NCI-H2196 treated with DMSO at 0.1 percent for 48 hours (cell line): Measurements from ENCODE around the gene BIN1.
"Not testable (repeated sequence)": the region's sequence is repeated elsewhere in the genome, so short reads cannot be mapped to it uniquely, and the experiment has no call there.

ENCODE experiments used
- DNase-seq: peaks from one replicate; lab custom pipeline; 2025; ENCODE audit not compliant: unreplicated experiment; lab: John Stamatoyannopoulos, UW

Gene BIN1

DNA sequence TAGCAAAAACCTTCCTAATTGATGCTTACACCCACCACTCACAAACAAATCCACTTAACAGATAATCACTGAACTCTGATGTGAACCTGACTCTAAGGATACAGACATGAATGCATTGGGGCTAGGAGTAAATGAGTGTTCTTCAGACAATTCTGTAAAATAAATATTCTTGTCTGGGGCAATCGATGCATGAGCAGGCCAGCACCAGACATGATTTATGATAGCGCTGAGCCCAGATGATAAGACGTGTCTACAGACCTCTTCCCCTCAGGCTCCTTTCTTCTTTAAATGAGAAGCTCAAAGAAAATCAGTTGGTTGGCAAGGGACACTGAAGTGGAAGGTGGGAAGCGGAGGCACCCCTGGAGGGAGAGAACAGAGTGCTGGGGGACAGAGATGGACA, 27.3 kb upstream of the BIN1 start:
- no peak for DNase-seq

DNA sequence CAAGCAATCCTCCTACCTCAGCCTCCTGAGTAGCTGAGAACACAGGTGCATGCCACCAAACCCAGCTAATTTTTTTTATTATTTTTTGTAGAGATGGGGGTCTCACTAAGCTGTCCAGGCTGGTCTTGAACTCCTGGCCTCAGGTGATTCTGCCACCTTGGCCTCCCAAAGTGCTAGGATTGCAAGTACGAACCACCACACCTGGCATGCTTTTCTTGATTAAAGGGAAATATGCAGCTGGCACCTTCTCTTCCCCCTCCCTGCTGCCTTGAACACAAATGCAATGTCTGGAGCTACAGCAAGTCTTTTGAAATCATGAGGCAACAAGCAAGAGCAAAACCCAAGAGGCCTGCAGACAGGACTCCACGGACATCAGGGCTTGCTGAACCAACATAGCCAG, 26.8 kb upstream of the BIN1 start:
- DNase-seq = no peak

GRCh38 chr2:127130421-127130820, 23.5 kb upstream of the BIN1 start:
- no peak for DNase-seq

DNA sequence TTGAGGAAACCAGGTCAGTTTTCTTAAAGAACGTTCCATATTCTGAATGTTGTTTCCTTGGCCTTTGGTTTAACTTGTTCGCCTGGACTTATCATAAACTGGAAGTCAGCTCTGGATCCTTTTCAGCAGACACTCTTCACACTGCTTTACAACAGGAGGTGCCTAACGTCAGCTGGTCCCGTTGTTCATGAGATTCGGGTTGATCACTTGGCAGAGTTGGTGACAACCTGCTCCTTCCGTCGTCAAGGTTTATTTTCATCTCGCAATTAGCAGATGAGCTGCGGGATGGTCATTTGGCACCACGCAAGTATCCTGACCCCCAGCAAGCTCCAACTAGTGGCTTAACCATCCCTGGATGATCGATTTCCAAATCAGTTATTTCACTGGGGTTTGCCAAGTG, 23.0 kb upstream of the BIN1 start:
- no peak for DNase-seq

DNA sequence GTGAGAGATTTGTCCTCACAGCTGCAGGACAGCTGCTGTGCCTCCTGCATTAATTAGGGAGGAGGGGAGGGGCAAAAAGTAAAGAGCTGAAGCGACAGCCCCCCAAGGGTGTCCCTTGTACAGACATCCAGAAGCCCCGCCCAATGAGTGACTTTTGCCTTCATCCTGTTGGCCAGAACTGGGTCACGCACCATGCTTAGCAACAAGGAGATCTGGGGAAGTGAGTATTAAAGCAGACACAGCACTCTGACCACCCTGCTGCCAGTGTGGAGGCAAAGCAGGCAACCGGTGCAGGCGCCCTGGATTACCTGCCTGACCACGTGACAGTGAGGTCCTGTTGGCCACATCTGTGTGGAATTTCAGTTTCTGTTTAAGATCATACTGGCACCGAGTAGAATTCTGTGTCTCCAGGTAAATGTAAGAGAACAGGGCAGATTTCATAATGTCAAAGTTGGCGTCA, 21.5 kb upstream of the BIN1 start:
- peak; percentile 74 for DNase-seq

DNA sequence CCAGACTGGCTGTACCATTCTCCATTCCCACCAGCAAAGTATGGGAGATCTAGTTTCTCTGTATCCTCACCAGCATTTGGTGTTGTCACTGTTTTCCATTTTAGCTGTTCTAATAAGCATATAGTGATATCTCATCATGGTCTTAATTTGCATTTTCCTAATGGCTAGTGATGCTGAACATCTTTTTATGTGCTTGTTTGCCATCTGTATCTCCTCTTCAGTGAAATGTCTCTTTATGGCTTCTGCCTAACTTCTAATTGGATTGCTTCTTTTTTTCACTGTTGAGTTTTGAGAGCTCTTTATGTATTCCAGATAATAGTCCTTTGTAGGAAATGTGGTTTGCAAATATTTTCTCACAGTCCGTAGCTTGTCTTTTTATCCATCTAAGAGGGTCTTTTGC, 18.9 kb upstream of the BIN1 start:
- no peak for DNase-seq

- DNase-seq = no peak
Observed at GRCh38 chr2:127124426-127124825, 17.5 kb upstream of the BIN1 start.

GRCh38 chr2:127122361-127123027, 15.5 kb upstream of the BIN1 start:
- DNase-seq = no peak

GRCh38 chr2:127121776-127122176, 14.8 kb upstream of the BIN1 start:
- DNase-seq = no peak

- no peak for DNase-seq
Observed at GRCh38 chr2:127121353-127121752, 14.4 kb upstream of the BIN1 start.

GRCh38 chr2:127120408-127120807, 13.5 kb upstream of the BIN1 start:
- DNase-seq = not testable (repeated sequence)

- DNase-seq = no peak
Observed at GRCh38 chr2:127118467-127118866, 11.5 kb upstream of the BIN1 start.

GRCh38 chr2:127118038-127118437, 11.1 kb upstream of the BIN1 start:
- DNase-seq = no peak

DNA sequence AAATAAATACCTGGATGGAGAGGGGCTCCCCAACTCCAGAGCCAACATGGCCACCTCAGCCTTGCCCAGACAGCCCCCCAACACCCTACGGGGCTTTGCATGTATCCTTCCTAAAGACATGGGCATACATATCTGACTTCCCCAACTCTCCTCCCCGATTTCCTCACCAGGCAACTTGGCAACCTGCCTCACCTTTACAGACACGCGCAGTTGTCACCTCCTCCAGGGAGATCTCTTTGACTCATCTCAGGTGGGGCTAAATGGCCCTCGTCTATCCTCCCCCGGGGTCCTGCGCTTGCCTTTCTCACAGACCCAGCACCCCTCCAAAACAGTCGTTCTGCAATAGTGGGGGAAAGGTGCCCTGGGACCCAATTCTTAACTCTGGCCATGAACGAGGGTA, 10.6 kb upstream of the BIN1 start:
- no peak for DNase-seq

DNA sequence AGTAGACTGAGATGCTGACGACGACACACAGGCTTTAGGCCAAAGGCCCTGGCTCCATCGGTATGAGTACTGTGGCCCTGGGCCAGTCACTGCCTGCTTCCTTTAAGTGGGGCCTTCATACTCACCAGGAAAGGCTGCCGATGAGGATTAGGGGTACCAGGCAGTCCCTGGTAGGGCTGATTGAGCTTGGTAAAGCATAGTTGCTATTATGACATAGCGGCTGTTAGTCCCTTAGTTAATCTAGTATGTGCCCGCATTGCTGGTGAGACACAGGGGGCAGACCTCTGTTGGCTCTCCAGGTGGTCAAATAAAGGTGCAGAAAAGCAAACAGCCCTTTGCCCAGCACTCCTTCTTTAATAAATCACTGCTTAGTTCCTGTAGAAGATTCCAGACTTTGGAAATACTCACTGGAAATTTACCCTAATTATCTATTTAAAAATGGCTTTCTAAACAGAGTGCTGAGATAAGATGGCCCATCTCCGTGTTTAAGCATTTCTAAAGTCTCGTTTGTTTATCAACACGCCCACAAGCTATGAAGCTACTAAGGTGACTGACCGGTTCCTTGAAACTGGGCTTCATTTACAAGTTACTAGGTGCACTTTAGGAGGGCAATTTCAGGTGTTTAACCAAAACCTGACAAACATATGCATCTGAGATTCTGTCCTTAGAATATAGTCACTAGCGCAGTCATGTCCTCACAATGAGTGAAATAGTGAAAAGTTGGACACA, 8.7 kb upstream of the BIN1 start:
- no peak for DNase-seq

DNA sequence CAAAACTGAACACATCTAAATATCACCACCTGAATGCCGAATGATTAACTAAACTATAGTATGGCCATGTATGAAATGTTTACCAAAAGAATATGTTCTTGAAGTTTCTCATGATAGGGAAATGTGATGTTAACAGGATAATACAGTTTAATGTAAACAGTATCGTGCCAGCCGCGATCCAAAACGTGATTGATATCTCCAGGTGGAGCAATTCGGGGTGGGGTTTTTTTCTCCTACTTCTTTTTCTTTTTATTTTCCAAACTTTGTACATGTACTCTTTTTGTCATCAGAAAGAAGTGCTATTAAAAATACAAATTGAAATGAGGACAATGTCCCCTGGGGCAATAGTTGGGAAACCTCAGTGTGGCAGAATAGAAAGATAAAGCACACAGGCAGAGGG, 4.0 kb upstream of the BIN1 start:
- DNase-seq = no peak

- no peak for DNase-seq
Observed at GRCh38 chr2:127108090-127108523, 1.2 kb upstream of the BIN1 start.

GRCh38 chr2:127107622-127107999, 657 bp upstream of the BIN1 start:
- DNase-seq = no peak

DNA sequence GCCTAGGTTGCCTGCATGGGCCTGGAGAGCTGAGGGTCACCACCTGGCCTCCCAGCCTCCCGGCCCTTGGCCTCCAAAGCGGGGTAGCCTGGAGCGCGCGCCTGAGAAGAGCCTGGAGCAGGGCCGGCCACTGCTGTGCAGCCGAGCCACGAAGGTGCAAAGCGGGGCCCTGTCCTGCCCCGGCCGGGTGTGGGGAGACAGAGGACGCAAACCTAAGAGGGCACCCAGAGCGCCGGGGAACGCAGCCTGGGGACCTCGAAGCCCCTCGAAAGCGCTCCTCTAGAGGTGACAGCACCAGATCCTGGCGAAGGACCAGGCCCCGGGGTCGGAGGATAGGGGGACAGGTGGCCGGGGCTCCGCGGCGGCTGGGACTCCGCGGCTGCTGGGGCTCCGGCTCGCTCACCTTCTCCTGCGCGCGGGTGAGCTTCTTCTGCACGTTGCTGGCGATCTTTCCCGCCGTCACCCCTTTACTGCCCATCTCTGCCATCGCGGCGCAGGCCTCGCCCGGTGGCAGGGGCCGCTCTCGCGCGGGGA, 430 bp downstream of the BIN1 start:
- no peak for DNase-seq

DNA sequence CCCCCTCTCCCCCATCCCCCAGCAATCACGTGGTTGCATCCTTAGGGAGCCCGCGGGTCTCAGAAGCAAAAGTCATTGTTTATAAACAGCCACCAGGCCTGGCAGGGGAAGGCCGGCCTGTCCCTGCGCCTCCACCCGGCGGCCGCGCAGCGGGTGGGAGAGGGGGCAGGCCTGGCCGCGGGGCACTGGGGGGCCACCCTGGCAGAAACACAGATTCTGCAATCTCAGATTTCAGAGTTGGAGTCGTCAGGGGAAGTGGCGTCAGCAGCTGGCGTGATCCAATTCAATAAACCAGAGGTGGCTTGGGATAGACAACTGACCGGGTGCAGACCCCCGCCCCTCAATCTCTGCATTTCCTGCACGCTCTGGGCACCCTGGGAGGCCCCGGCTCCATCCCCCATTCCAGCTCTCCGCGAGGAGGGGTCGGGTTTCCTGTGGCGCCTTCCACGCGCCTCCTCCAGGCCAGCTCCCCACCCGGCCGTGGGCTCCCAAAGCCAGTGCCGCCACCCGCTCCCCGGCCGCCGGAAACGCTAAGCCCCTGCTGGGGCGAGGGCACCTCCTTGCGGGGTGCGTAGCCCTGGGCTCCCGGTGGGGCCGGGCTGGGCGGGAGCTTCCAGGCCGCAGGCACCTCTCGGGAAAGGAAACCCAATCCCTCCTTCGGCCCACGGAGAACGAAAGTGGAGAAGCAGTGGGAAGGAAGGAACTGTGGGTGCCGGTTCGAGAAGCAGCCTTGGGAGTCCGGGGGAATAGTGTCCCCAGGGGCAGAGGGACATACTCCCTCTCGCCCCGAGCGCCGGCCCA, 1.1 kb downstream of the BIN1 start:
- no peak for DNase-seq

DNA sequence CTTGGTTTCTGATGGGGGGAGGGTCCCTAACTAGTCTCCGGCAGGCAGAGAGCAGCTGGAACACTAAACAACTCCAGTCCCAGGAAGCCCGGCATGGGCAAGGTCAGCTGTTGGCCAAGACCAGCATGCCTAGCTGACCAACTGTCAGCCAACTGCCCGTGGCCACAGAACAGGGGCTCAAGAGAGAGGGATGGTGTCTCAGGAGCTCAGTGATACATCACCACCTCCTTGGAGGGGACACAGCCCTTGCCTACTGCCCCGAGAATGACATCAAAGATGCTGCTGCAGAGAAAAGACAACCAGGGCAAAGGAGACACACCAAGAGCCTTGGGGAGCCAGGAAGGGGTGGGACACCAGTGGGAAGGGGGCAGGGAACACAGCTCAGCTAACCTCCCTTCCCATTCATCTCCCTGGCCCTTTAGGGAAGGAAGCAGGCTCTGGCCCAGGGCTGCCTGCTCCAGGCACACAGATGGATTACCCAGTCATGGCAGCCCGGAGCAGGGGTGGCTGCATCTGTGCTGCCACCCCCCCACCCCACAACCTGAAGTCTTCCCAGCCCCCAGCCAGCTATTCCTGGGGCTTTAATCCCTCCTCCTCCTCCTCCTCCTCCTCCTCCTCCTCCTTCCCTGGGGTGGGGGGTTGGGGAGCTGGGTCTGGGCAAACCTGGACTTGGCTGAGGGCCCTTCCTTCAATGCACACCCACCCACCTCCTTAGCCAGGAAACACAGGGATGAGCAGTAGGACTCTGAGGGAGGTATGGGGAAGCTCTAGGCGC, 1.9 kb downstream of the BIN1 start:
- DNase-seq = no peak
